H9 (cell line): Measurements from ENCODE around the gene CCDC78. TPM values are rescaled to one million over a fixed set of nuclear protein-coding genes. Genes with fewer than 3 reads are reported as not detected.

Experiments
- DNase-seq: peaks from one replicate; pipeline ENCODE4 v3.0.0-alpha.2; 2017
- H2AFZ ChIP-seq: one replicate; pipeline ENCODE4 v1.6.1; 2013; ENCODE audit warnings: mild to moderate bottlenecking, low read length, control low read depth, moderate library complexity
- H2AK5ac ChIP-seq: 2 replicates; pipeline ENCODE4 v1.6.1; 2013; ENCODE audit warnings: low read length, control low read depth, mixed read lengths; ENCODE audit not compliant: insufficient read length
- H2BK120ac ChIP-seq: one replicate; pipeline ENCODE4 v1.6.1; 2013; ENCODE audit warnings: low read depth, mild to moderate bottlenecking, low read length, control low read depth, inconsistent platforms; ENCODE audit not compliant: poor library complexity, severe bottlenecking
- H2BK12ac ChIP-seq: 2 replicates; pipeline ENCODE4 v1.6.1; 2013; ENCODE audit warnings: low read length, control low read depth, mixed read lengths, low read depth; ENCODE audit not compliant: insufficient read length
- H2BK15ac ChIP-seq: 2 replicates; pipeline ENCODE4 v1.6.1; 2013; ENCODE audit warnings: low read depth, low read length, control low read depth
- H2BK20ac ChIP-seq: one replicate; pipeline ENCODE4 v1.6.1; 2013; ENCODE audit warnings: low read depth, mild to moderate bottlenecking, low read length, control low read depth, inconsistent platforms; ENCODE audit not compliant: poor library complexity, severe bottlenecking
- H2BK5ac ChIP-seq: 2 replicates; pipeline ENCODE4 v1.6.1; 2013; ENCODE audit warnings: low read length, control low read depth, mixed read lengths; ENCODE audit not compliant: insufficient read length
- H3K14ac ChIP-seq: 2 replicates; pipeline ENCODE4 v1.6.1; 2013; ENCODE audit warnings: low read length, control low read depth; ENCODE audit not compliant: insufficient read depth
- H3K18ac ChIP-seq: 2 replicates; pipeline ENCODE4 v1.6.1; 2013; ENCODE audit warnings: low read depth, mild to moderate bottlenecking, mixed read lengths, low read length, control low read depth; ENCODE audit not compliant: insufficient read length
- H3K23ac ChIP-seq: 2 replicates; pipeline ENCODE4 v1.6.1; 2013; ENCODE audit warnings: low read length, control low read depth, mixed read lengths, low read depth; ENCODE audit not compliant: insufficient read length
- H3K23me2 ChIP-seq: 2 replicates; pipeline ENCODE4 v1.6.1; 2013; ENCODE audit warnings: low read depth, mild to moderate bottlenecking, mixed read lengths, low read length, control low read depth; ENCODE audit not compliant: insufficient read length, poor library complexity, severe bottlenecking
- H3K27ac ChIP-seq: 2 replicates; pipeline ENCODE4 v1.5.1; 2013; ENCODE audit warnings: low read length, control low read depth, mixed read lengths, low read depth; ENCODE audit not compliant: insufficient read length
- H3K27me3 ChIP-seq: 2 replicates; pipeline ENCODE4 v1.6.1; 2013; ENCODE audit warnings: low read length, control low read depth, inconsistent platforms; ENCODE audit not compliant: insufficient read depth
- H3K4ac ChIP-seq: 2 replicates; pipeline ENCODE4 v1.6.1; 2013; ENCODE audit warnings: low read depth, mild to moderate bottlenecking, control low read depth, inconsistent platforms, low read length, moderate library complexity
- H3K4me1 ChIP-seq: 2 replicates; pipeline ENCODE4 v1.6.1; 2013; ENCODE audit warnings: low read length, control low read depth, inconsistent platforms; ENCODE audit not compliant: insufficient read depth
- H3K4me2 ChIP-seq: 2 replicates; pipeline ENCODE4 v1.6.1; 2013; ENCODE audit warnings: low read length, control low read depth, mixed read lengths; ENCODE audit not compliant: insufficient read length, insufficient read depth
- H3K56ac ChIP-seq: 2 replicates; pipeline ENCODE4 v1.6.1; 2013; ENCODE audit warnings: low read depth, mild to moderate bottlenecking, mixed read lengths, low read length, control low read depth; ENCODE audit not compliant: insufficient read length
- H3K79me1 ChIP-seq: 2 replicates; pipeline ENCODE4 v1.6.1; 2013; ENCODE audit warnings: low read depth, mild to moderate bottlenecking, moderate library complexity, low read length, control low read depth, inconsistent platforms; ENCODE audit not compliant: insufficient read depth, poor library complexity, severe bottlenecking
- H3K79me2 ChIP-seq: 2 replicates; pipeline ENCODE4 v1.6.1; 2013; ENCODE audit warnings: low read length, control low read depth, inconsistent platforms; ENCODE audit not compliant: insufficient read depth
- H3K9ac ChIP-seq: 2 replicates; pipeline ENCODE4 v1.6.1; 2013; ENCODE audit warnings: low read length, control low read depth, mixed read lengths; ENCODE audit not compliant: insufficient read length; ENCODE audit errors: extremely low read depth
- H3K9me3 ChIP-seq: one replicate; pipeline ENCODE4 v1.6.1; 2013; ENCODE audit warnings: low read depth, low read length, inconsistent platforms; ENCODE audit not compliant: control insufficient read depth
- H3T11ph ChIP-seq: one replicate; pipeline ENCODE4 v1.6.1; 2013; ENCODE audit warnings: mild to moderate bottlenecking, low read length, control low read depth, inconsistent platforms
- H4K20me1 ChIP-seq: one replicate; pipeline ENCODE4 v1.6.1; 2013; ENCODE audit not compliant: control insufficient read depth, insufficient read length, insufficient read depth
- H4K5ac ChIP-seq: 2 replicates; pipeline ENCODE4 v1.6.1; 2013; ENCODE audit warnings: low read depth, mild to moderate bottlenecking, mixed read lengths, low read length, control low read depth; ENCODE audit not compliant: insufficient read length
- H4K8ac ChIP-seq: replicated peaks from 2 replicates; pipeline ENCODE4 v1.6.1; 2013; ENCODE audit warnings: low read length, control low read depth, mixed read lengths, low read depth; ENCODE audit not compliant: insufficient read length
- H4K91ac ChIP-seq: 2 replicates; pipeline ENCODE4 v1.6.1; 2013; ENCODE audit warnings: low read depth, mild to moderate bottlenecking, moderate library complexity, mixed read lengths, low read length, control low read depth; ENCODE audit not compliant: insufficient read length
- H3K27ac Mint-ChIP-seq, 3 experiments: 2 replicates in 2 of 3; 3 replicates in 1 of 3; pipeline ENCODE4 v1.8.0; 2020 to 2021; ENCODE audit warnings: mixed read lengths in 3 of 3, mild to moderate bottlenecking in 1 of 3, moderate library complexity in 1 of 3
- H3K27me3 Mint-ChIP-seq: 2 replicates; pipeline ENCODE4 v1.8.0; 2021; ENCODE audit warnings: low read depth, mild to moderate bottlenecking, moderate library complexity, mixed read lengths
- H3K36me3 Mint-ChIP-seq, 3 experiments: 2 replicates in 2 of 3; 3 replicates in 1 of 3; pipeline ENCODE4 v1.8.0; 2020 to 2021; ENCODE audit warnings: low read depth in 3 of 3, mixed read lengths in 3 of 3; ENCODE audit not compliant: insufficient read depth in 1 of 3
- H3K4me1 Mint-ChIP-seq, 2 experiments: 2 replicates each; pipeline ENCODE4 v1.8.0; 2020; ENCODE audit warnings: mixed read lengths in 2 of 2
- H3K4me3 Mint-ChIP-seq, 2 experiments: 2 replicates in 1 of 2; 3 replicates in 1 of 2; pipeline ENCODE4 v1.8.0; 2020 to 2021; ENCODE audit warnings: mild to moderate bottlenecking in 2 of 2, mixed read lengths in 2 of 2, moderate library complexity in 1 of 2
- H3K9me3 Mint-ChIP-seq, 2 experiments: 2 replicates in 1 of 2; 3 replicates in 1 of 2; pipeline ENCODE4 v1.8.0; 2020; ENCODE audit warnings: mild to moderate bottlenecking in 2 of 2, mixed read lengths in 2 of 2, moderate library complexity in 1 of 2
- WGBS: extraction: QIAGEN DNeasy Blood & Tissue Kit; methylation state at CpG from one replicate; pipeline ENCODE4 v1.1.7; 2013; ENCODE audit warnings: missing lambda C conversion rate, low lambda C conversion rate, mixed read lengths; ENCODE audit not compliant: insufficient read length; ENCODE audit errors: extremely low coverage; 5-methylcytosine and 5-hydroxymethylcytosine counted together
- total RNA-seq: library from RNA; stranded (reverse); gene quantifications from 2 replicates; pipeline ENCODE4 v1.2.1, GENCODE V29; 2021
- TF ChIP-seq, protein P1 (sequence below): fragments of 200-600 bp; sonication (generic); conservative IDR thresholded peaks from 3 replicates; pipeline ENCODE4 v1.8.0; 2021; ENCODE audit warnings: antibody characterized with exemption, mild to moderate bottlenecking

CCDC78 gene
- total RNA-seq, 1 experiment from 2014 or later: 12.1 TPM

DNA sequence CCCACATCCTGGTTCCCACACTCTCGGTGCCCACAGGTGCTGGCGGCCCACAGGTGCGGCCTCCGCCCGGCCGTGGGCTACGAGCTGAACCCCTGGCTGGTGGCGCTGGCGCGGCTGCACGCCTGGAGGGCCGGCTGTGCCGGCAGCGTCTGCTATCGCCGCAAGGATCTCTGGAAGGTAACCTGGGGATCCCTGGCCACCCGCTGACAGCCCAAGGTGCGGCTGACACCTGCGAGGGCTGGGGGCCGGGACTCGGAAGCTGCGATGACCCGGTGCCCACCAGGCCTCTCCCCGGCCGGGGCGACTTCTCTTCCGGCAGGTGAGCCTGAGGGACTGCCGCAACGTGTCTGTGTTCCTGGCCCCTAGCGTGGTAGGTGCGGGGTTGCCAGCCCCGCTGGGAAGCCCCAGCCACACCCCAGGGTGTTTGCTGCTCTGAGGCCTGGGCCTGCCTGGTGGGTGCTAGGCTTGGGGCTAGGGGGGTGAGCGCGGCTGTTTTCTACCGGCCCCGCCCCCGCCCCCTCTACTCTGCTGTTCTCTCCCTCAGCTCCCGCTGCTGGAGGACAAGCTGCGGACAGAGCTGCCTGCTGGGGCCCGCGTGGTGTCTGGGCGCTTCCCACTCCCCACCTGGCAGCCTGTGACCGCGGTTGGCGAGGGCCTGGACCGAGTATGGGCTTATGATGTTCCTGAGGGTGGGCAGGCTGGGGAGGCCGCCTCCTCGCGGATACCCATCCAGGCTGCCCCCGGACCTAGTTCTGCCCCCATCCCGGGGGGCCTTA, 4.3 kb downstream of the CCDC78 start:
- no peak overlapping the region for H2BK15ac ChIP-seq
- WGBS: no CpG with 5 or more reads among the region's 51 CpGs

More for the DNA sequence above, 4.3 kb downstream of the CCDC78 start:
- no peaks in the 10 kb centered on the region for H3K27me3 ChIP-seq
- H2BK20ac ChIP-seq: no peak overlapping the region
- H3K79me1 ChIP-seq: no peaks in the 10 kb centered on the region
- H4K20me1 ChIP-seq: no peaks in the 10 kb centered on the region
- no peak overlapping the region for H3K18ac ChIP-seq
- no peaks in the 10 kb centered on the region for H3K9me3 Mint-ChIP-seq
- H3K4me3 Mint-ChIP-seq: peak overlapping the region in 1 of 2 experiments; percentile 29; a peak in 1 of 5 replicates
- H2AFZ ChIP-seq: no peak overlapping the region
- H2BK5ac ChIP-seq: no peak overlapping the region
- H3K9me3 ChIP-seq: no peaks in the 10 kb centered on the region
- H3K23me2 ChIP-seq: peaks cover 2% of the 10 kb centered on the region
- peaks cover 27% of the 10 kb centered on the region for H3K27me3 Mint-ChIP-seq
- H3K36me3 Mint-ChIP-seq: peaks cover 0 to 5% (median 3%) of the 10 kb centered on the region in 3 experiments; a peak in 1 of 7 replicates
- H4K8ac ChIP-seq: no peak overlapping the region
- H3K79me2 ChIP-seq: no peaks in the 10 kb centered on the region
- no peak overlapping the region for H3K27ac Mint-ChIP-seq
- H3K23ac ChIP-seq: no peak overlapping the region
- H3K4me1 Mint-ChIP-seq: peaks cover 8 to 18% of the 10 kb centered on the region in 2 experiments
- no peak overlapping the region for H3T11ph ChIP-seq
- no peak overlapping the region for H2BK120ac ChIP-seq
- H3K4ac ChIP-seq: no peak overlapping the region
- H2AK5ac ChIP-seq: no peak overlapping the region
- H4K91ac ChIP-seq: no peak overlapping the region
- DNase-seq: no peak
- H3K4me2 ChIP-seq: no peak overlapping the region
- H4K5ac ChIP-seq: no peak overlapping the region
- no peak overlapping the region for H2BK12ac ChIP-seq
- H3K27ac ChIP-seq: no peak overlapping the region
- TF ChIP-seq, protein P1, sequence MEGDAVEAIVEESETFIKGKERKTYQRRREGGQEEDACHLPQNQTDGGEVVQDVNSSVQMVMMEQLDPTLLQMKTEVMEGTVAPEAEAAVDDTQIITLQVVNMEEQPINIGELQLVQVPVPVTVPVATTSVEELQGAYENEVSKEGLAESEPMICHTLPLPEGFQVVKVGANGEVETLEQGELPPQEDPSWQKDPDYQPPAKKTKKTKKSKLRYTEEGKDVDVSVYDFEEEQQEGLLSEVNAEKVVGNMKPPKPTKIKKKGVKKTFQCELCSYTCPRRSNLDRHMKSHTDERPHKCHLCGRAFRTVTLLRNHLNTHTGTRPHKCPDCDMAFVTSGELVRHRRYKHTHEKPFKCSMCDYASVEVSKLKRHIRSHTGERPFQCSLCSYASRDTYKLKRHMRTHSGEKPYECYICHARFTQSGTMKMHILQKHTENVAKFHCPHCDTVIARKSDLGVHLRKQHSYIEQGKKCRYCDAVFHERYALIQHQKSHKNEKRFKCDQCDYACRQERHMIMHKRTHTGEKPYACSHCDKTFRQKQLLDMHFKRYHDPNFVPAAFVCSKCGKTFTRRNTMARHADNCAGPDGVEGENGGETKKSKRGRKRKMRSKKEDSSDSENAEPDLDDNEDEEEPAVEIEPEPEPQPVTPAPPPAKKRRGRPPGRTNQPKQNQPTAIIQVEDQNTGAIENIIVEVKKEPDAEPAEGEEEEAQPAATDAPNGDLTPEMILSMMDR: no peak
- no peak overlapping the region for H3K9ac ChIP-seq
- H3K14ac ChIP-seq: no peak overlapping the region
- H3K56ac ChIP-seq: no peak overlapping the region
- no peaks in the 10 kb centered on the region for H3K4me1 ChIP-seq
